WTC11 (cell line): ENCODE measurements around the gene CCSER1. TPM values are rescaled to one million over a fixed set of nuclear protein-coding genes. Genes with fewer than 3 reads are reported as not detected.

Experiments
- ATAC-seq: fragments of 200-7000 bp; cut with Tn5 transposase; 2 replicates; pipeline ENCODE4 v1.10.0; 2021; ENCODE audit warnings: mild to moderate bottlenecking, moderate library complexity
- CTCF ChIA-PET: fragments of 300-600 bp; sonication (Branson Sonifier 250); formaldehyde crosslinking; loops from one replicate; lab custom pipeline; 2021; ENCODE audit warnings: antibody characterized with exemption; lab: Charles Lee
- POLR2A ChIA-PET: fragments of 350-600 bp; sonication (Branson Sonifier 250); formaldehyde crosslinking; loops from one replicate; lab custom pipeline; 2021; ENCODE audit warnings: antibody characterized with exemption; lab: Charles Lee
- DNase-seq: peaks from one replicate; pipeline ENCODE4 v3.0.0; 2021; ENCODE audit warnings: low spot score
- H3K27ac Mint-ChIP-seq: 2 replicates; pipeline ENCODE4 v1.8.0; 2021; ENCODE audit warnings: mixed read lengths
- H3K27me3 Mint-ChIP-seq: 2 replicates; pipeline ENCODE4 v1.8.0; 2021; ENCODE audit warnings: low read depth, mild to moderate bottlenecking, moderate library complexity, mixed read lengths
- H3K36me3 Mint-ChIP-seq: 2 replicates; pipeline ENCODE4 v1.8.0; 2021; ENCODE audit warnings: mixed read lengths
- H3K4me1 Mint-ChIP-seq: 2 replicates; pipeline ENCODE4 v1.8.0; 2022; ENCODE audit warnings: mixed read lengths
- H3K4me3 Mint-ChIP-seq: 2 replicates; pipeline ENCODE4 v1.8.0; 2021; ENCODE audit warnings: mild to moderate bottlenecking, moderate library complexity, mixed read lengths
- H3K9me3 Mint-ChIP-seq: 2 replicates; pipeline ENCODE4 v1.8.0; 2021; ENCODE audit warnings: mixed read lengths
- ATF1 ChIP-seq: sonication (generic); formaldehyde crosslinking; IDR thresholded peaks from 2 replicates; pipeline ENCODE4 v1.8.1; 2023; ENCODE audit warnings: mild to moderate bottlenecking, moderate library complexity, missing genetic modification reagents
- CREB1 ChIP-seq: sonication (generic); formaldehyde crosslinking; IDR thresholded peaks from 2 replicates; pipeline ENCODE4 v1.8.0; 2023; ENCODE audit warnings: mild to moderate bottlenecking, missing genetic modification reagents
- CREM ChIP-seq: sonication (generic); formaldehyde crosslinking; IDR thresholded peaks from 2 replicates; pipeline ENCODE4 v1.8.1; 2022; ENCODE audit warnings: mild to moderate bottlenecking, missing genetic modification reagents, moderate library complexity
- E2F5 ChIP-seq: sonication (generic); formaldehyde crosslinking; IDR thresholded peaks from 2 replicates; pipeline ENCODE4 v1.8.1; 2022; ENCODE audit warnings: mild to moderate bottlenecking, moderate library complexity, missing genetic modification reagents
- ETV6 ChIP-seq: sonication (generic); formaldehyde crosslinking; IDR thresholded peaks from 2 replicates; pipeline ENCODE4 v1.8.1; 2022; ENCODE audit warnings: mild to moderate bottlenecking, missing genetic modification reagents
- FOXJ3 ChIP-seq: sonication (generic); formaldehyde crosslinking; IDR thresholded peaks from 2 replicates; pipeline ENCODE4 v1.9.0; 2021; ENCODE audit warnings: missing genetic modification reagents, mild to moderate bottlenecking, borderline replicate concordance
- FOXP1 ChIP-seq: sonication (generic); formaldehyde crosslinking; IDR thresholded peaks from 2 replicates; pipeline ENCODE4 v1.8.0; 2022; ENCODE audit warnings: missing genetic modification reagents, mild to moderate bottlenecking, moderate library complexity, borderline replicate concordance
- KAT7 ChIP-seq: sonication (generic); formaldehyde crosslinking; IDR thresholded peaks from 2 replicates; pipeline ENCODE4 v1.8.1; 2023; ENCODE audit warnings: missing genetic modification reagents, mild to moderate bottlenecking, borderline replicate concordance
- NR1H2 ChIP-seq: sonication (generic); formaldehyde crosslinking; IDR thresholded peaks from 2 replicates; pipeline ENCODE4 v1.9.0; 2021; ENCODE audit warnings: mild to moderate bottlenecking, moderate library complexity, missing genetic modification reagents
- OVOL2 ChIP-seq: fragments of 250-450 bp; sonication (Bioruptor Pico); IDR thresholded peaks from 2 replicates; pipeline ENCODE4 v1.9.0; 2021; ENCODE audit warnings: mild to moderate bottlenecking, borderline replicate concordance
- PRRX2 ChIP-seq: fragments of 250-450 bp; sonication (Bioruptor Pico); IDR thresholded peaks from 2 replicates; pipeline ENCODE4 v1.8.0; 2021; ENCODE audit warnings: mild to moderate bottlenecking
- RORB ChIP-seq: fragments of 250-450 bp; sonication (Bioruptor Pico); IDR thresholded peaks from 2 replicates; pipeline ENCODE4 v1.9.0; 2021; ENCODE audit warnings: mild to moderate bottlenecking
- SOX15 ChIP-seq: fragments of 250-450 bp; sonication (Bioruptor Pico); IDR thresholded peaks from 2 replicates; pipeline ENCODE4 v1.9.0; 2021; ENCODE audit warnings: mild to moderate bottlenecking
- SP1 ChIP-seq: sonication (generic); formaldehyde crosslinking; conservative IDR thresholded peaks from 2 replicates; pipeline ENCODE4 v1.8.1; 2022; ENCODE audit warnings: missing genetic modification reagents
- STAT6 ChIP-seq: sonication (generic); formaldehyde crosslinking; conservative IDR thresholded peaks from 2 replicates; pipeline ENCODE4 v1.8.1; 2023; ENCODE audit warnings: mild to moderate bottlenecking, low read depth, missing genetic modification reagents, moderate library complexity
- ZNF121 ChIP-seq: sonication (generic); formaldehyde crosslinking; IDR thresholded peaks from 2 replicates; pipeline ENCODE4 v1.8.0; 2023; ENCODE audit warnings: missing genetic modification reagents
- ZNF263 ChIP-seq: sonication (generic); formaldehyde crosslinking; IDR thresholded peaks from 2 replicates; pipeline ENCODE4 v1.8.1; 2022; ENCODE audit warnings: low read depth, mild to moderate bottlenecking, moderate library complexity, missing genetic modification reagents
- ZNF317 ChIP-seq: sonication (generic); formaldehyde crosslinking; IDR thresholded peaks from 2 replicates; pipeline ENCODE4 v1.8.1; 2023; ENCODE audit warnings: low read depth, mild to moderate bottlenecking, moderate library complexity, missing genetic modification reagents, borderline replicate concordance
- ZNF423 ChIP-seq: fragments of 250-450 bp; sonication (Bioruptor Pico); IDR thresholded peaks from 2 replicates; pipeline ENCODE4 v2.1.2; 2022; ENCODE audit warnings: mild to moderate bottlenecking, moderate library complexity
- ZNF671 ChIP-seq: fragments of 250-450 bp; sonication (Bioruptor Pico); IDR thresholded peaks from 2 replicates; pipeline ENCODE4 v1.8.0; 2021; ENCODE audit warnings: mild to moderate bottlenecking
- total RNA-seq: library from RNA; stranded (reverse); gene quantifications from 3 replicates; pipeline ENCODE4 v1.2.3, GENCODE V29; 2021
- TF ChIP-seq, protein P1 (sequence below): sonication (generic); formaldehyde crosslinking; IDR thresholded peaks from 2 replicates; pipeline ENCODE4 v1.8.1; 2022; ENCODE audit warnings: missing genetic modification reagents, borderline replicate concordance
- TF ChIP-seq, protein P2 (sequence below): fragments of 250-450 bp; sonication (Bioruptor Pico); conservative IDR thresholded peaks from 2 replicates; pipeline ENCODE4 v1.9.0; 2021; ENCODE audit warnings: mild to moderate bottlenecking
- TF ChIP-seq, protein P3 (sequence below): sonication (generic); formaldehyde crosslinking; IDR thresholded peaks from 2 replicates; pipeline ENCODE4 v1.8.0; 2023; ENCODE audit warnings: missing genetic modification reagents
- TF ChIP-seq, protein P4 (sequence below): fragments of 250-450 bp; sonication (Bioruptor Pico); IDR thresholded peaks from 2 replicates; pipeline ENCODE4 v1.8.0; 2021; ENCODE audit warnings: mild to moderate bottlenecking
- TF ChIP-seq, protein P5 (sequence below): sonication (generic); formaldehyde crosslinking; IDR thresholded peaks from 2 replicates; pipeline ENCODE4 v1.8.0; 2022; ENCODE audit warnings: mild to moderate bottlenecking, missing genetic modification reagents

CCSER1 gene
- total RNA-seq, 1 experiment from 2014 or later: 0.87 TPM

DNA sequence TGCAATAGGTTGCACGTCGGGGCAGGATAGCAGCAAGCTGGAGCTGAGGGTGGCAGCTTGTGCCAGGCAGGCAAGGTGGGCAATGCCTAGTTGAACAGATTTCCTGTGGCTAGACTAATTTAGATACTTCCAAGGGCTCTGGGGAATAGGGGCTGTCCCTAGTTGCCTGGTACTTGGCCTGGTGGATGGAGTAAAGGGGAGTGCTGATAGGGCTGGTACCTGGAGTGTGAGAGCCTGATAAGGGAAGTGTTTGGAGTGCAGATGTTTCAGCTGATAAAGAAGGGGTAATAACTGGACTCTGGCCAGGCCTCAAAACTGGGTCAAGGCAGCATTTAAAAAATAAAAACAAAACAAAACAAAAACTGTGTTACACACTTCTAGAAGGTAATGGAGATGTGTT is 665.5 kb downstream of the CCSER1 start (continued):
- TF ChIP-seq, protein P1, sequence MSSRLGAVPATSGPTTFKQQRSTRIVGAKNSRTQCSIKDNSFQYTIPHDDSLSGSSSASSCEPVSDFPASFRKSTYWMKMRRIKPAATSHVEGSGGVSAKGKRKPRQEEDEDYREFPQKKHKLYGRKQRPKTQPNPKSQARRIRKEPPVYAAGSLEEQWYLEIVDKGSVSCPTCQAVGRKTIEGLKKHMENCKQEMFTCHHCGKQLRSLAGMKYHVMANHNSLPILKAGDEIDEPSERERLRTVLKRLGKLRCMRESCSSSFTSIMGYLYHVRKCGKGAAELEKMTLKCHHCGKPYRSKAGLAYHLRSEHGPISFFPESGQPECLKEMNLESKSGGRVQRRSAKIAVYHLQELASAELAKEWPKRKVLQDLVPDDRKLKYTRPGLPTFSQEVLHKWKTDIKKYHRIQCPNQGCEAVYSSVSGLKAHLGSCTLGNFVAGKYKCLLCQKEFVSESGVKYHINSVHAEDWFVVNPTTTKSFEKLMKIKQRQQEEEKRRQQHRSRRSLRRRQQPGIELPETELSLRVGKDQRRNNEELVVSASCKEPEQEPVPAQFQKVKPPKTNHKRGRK (CRISPR knock-in tag): no peak
- no peak for TF ChIP-seq SOX15
- no peak for TF ChIP-seq ZNF423 (CRISPR knock-in tag)
- TF ChIP-seq, protein P2, sequence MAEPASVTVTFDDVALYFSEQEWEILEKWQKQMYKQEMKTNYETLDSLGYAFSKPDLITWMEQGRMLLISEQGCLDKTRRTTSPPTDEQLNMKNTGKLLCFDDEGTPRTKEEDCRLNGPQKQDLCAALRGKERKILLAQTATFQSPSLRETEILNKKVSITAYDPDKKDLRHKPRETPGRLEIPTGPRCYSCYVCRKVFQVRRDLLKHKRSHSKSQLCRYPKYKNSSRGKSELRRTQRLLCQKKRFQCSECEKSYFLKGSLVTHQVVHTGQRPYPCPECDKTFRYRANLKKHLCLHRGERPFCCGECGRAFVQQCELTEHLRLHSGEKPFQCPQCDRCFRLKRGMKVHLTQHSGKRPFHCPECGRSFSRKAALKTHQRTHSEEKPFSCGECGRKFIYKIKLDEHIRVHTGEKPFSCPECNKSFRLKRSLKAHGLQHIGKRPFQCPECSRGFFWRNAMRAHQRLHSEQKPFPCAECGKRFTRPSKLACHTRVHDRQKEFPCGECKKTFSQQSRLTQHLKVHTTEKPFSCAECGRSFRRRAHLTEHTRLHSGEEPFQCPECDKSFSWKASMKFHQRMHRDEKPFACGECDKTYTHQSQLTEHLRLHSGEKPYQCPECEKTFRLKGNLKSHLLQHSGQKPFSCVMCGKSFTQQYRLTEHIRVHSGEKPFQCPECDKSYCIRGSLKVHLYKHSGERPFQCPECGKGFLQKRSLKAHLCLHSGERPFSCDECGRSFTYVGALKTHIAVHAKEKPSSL (CRISPR knock-in tag): no peak
- TF ChIP-seq NR1H2 (CRISPR knock-in tag): no peak
- TF ChIP-seq STAT6 (CRISPR knock-in tag): no peak
- no peak for TF ChIP-seq ZNF121
- no peak for TF ChIP-seq ZNF317
- no peak for TF ChIP-seq SP1
- TF ChIP-seq ZNF671 (CRISPR knock-in tag): no peak

- ATAC-seq (no peak), DNase-seq (no peak)
- Mint-ChIP-seq H3K27me3 (no peaks in the 10 kb centered on the region), H3K4me1 (no peaks in the 10 kb centered on the region), H3K36me3 (peaks cover 31% of the 10 kb centered on the region), H3K9me3 (peaks cover 50% of the 10 kb centered on the region), H3K4me3 (no peak overlapping the region), H3K27ac (no peak overlapping the region)
- ChIA-PET CTCF (no interaction called here), POLR2A (no interaction called here)
- TF ChIP-seq ZNF263 (CRISPR knock-in tag) (no peak), CREB1 (CRISPR knock-in tag) (no peak), OVOL2 (CRISPR knock-in tag) (no peak), FOXP1 (CRISPR knock-in tag) (no peak), ZNF671 (CRISPR knock-in tag) (no peak), KAT7 (CRISPR knock-in tag) (no peak), E2F5 (CRISPR knock-in tag) (no peak), CREM (CRISPR knock-in tag) (no peak), ATF1 (no peak), PRRX2 (CRISPR knock-in tag) (no peak), RORB (CRISPR knock-in tag) (no peak), SP1 (no peak), FOXJ3 (CRISPR knock-in tag) (no peak), ETV6 (CRISPR knock-in tag) (no peak)
- TF ChIP-seq, protein P3, sequence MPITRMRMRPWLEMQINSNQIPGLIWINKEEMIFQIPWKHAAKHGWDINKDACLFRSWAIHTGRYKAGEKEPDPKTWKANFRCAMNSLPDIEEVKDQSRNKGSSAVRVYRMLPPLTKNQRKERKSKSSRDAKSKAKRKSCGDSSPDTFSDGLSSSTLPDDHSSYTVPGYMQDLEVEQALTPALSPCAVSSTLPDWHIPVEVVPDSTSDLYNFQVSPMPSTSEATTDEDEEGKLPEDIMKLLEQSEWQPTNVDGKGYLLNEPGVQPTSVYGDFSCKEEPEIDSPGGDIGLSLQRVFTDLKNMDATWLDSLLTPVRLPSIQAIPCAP (CRISPR knock-in tag): no peak
- TF ChIP-seq, protein P2 (CRISPR knock-in tag): no peak
- TF ChIP-seq, protein P4, sequence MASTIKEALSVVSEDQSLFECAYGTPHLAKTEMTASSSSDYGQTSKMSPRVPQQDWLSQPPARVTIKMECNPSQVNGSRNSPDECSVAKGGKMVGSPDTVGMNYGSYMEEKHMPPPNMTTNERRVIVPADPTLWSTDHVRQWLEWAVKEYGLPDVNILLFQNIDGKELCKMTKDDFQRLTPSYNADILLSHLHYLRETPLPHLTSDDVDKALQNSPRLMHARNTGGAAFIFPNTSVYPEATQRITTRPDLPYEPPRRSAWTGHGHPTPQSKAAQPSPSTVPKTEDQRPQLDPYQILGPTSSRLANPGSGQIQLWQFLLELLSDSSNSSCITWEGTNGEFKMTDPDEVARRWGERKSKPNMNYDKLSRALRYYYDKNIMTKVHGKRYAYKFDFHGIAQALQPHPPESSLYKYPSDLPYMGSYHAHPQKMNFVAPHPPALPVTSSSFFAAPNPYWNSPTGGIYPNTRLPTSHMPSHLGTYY (CRISPR knock-in tag): no peak
- TF ChIP-seq, protein P5, sequence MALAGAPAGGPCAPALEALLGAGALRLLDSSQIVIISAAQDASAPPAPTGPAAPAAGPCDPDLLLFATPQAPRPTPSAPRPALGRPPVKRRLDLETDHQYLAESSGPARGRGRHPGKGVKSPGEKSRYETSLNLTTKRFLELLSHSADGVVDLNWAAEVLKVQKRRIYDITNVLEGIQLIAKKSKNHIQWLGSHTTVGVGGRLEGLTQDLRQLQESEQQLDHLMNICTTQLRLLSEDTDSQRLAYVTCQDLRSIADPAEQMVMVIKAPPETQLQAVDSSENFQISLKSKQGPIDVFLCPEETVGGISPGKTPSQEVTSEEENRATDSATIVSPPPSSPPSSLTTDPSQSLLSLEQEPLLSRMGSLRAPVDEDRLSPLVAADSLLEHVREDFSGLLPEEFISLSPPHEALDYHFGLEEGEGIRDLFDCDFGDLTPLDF (CRISPR knock-in tag): no peak
Measured at GRCh38 chr4:90798948-90799347, 671.8 kb downstream of the CCSER1 start.
